ENCODE results near the gene PROM2. TPM values are rescaled to one million over a fixed set of nuclear protein-coding genes. Genes with fewer than 3 reads are reported as not detected.
"Not testable (repeated sequence)": the region's sequence is repeated elsewhere in the genome, so short reads cannot be mapped to it uniquely, and the experiment has no call there.

PROM2 gene
- total RNA-seq, 1 donor from 2014 or later, result 0.83 TPM

DNA sequence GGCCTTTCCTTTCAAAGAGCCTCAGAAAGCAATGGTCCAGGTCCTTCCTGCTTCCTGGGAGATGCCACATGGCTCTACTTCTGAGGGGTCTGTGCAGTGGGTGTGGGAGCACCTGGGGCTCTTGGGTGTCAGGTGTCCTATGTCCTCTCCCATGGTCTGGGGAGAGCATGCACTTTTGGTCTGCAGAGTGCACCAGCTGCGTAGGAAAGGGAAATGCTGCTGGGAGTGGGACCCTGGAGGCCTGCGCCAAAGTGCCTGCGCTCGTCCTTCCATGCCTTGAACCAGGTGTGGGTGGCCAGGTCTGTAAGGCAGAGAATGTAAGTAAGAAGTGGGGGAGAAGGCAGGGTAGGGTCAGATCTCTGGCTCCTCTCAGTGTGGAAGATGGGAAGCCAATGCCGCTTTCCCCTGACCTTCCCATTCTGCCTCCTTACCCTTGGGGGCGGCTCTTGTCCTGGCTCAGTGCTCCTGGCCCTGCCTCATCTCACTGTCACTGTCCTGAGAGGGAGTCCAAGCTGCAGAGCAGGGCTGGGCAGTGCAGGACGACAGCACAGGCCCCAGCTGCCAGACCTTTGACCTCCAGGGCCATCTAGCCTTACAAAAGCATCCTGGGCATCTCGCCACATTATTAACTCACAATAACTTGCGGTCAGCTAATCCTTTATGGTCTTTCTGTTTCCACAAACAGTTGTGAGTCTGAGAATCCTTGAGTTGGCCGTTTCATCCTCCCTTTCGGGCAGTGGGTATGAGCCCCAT, 6.6 kb upstream of the PROM2 start:
- peak; percentile 51 for DNase-seq (ENCODE audit: low spot score)
- intact Hi-C loops (cut with DNase I), result no loop called here

GRCh38 chr2:95268211-95269035, 5.8 kb upstream of the PROM2 start:
- intact Hi-C loops (cut with DNase I), result no loop called here
- DNase-seq (ENCODE audit: low spot score), result peak; percentile 58

DNA sequence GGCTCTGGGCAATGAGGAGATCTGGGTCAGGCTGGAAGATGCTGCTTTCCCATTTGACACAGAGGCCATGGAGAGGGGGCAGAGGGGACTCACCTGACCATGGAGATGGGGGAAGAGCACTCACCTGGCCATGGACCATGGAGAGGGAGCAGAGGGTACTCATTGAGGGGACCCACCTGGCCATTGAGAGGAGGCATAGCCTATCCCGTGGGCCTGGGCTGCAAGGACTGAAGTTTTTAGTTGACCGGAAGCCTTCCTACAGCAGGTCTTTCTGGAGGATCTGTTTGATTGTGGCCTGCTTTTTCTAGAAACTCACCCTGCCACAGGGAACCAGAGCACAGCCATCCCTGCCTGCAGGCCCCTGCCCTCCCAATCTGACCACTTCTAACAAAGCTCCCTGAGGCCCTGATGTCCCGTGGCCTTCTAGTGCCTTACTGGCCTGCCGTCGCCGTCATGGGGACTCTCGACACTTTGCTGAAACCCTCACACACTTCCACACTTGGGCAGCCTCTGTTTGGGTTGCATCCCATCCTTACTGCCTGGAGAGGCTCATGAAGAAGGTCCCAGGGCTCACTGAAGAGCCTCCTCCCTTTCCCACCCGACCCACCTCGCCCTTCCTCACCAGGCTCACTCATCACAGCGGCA, 5.1 kb upstream of the PROM2 start:
- intact Hi-C loops (cut with DNase I), result no loop called here
- peak; percentile 69 for DNase-seq (ENCODE audit: low spot score)

GRCh38 chr2:95269745-95270144, 4.5 kb upstream of the PROM2 start:
- intact Hi-C loops (cut with DNase I); DNase-seq (ENCODE audit: low spot score): not testable (repeated sequence)

DNA sequence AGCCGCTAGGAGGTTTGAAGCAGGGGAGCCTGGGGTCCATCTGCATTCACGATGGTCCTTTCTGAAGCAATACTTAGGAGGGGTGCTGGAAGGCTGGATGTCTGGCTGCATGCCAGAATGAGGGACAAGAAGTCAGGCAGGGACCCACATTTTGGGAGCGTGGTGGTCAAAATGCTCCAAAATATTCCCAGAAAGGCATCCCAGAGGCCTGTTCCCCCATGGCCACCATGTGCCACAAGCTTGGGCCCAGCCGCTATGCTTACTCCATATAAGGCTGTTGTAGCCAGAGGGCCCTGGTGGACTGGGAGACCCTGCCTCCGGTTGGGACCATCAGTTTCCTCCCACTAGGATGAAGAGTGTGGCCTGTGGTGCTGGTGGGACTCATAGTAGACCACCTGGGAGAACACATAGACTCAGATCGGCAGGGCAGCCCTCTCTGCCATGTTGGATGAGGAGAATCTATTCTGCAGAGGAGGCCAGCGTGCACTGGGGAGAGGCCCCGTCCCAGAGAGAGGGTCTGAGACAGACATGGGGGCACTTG, 3.6 kb upstream of the PROM2 start:
- intact Hi-C loops (cut with DNase I), result no loop called here
- peak; percentile 68 for DNase-seq (ENCODE audit: low spot score)

DNA sequence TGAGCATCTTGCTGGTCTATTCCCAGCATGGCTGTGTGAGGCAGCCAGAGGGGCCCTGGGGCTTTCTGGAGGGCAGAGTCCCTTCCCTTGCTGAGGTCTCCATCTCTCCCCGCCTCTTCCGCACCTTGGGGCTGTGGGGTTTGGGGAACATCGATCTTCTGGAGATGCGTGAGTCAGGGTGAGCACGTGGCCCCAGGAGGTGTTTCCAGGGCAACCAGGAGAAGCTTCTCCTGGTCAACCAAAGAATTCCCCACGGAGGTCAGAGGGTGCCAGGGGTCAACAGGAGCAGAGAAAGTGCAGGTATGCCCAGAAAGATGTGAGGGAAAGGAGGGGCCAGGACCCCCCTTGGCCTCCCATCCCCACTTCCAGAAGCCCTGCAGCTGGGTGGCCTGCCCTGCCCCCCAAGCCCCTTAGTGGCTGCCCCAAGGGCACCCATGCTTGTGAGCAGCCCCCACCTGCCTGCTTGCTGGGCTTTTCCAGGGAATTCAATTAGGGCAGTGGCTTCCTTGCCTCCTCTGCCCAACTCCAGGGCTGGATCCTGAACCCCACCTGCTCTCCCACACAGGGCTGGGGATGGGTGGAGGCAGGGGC, 2.8 kb upstream of the PROM2 start:
- DNase-seq (ENCODE audit: low spot score), result peak; percentile 62
- intact Hi-C loops (cut with DNase I), result no loop called here

DNA sequence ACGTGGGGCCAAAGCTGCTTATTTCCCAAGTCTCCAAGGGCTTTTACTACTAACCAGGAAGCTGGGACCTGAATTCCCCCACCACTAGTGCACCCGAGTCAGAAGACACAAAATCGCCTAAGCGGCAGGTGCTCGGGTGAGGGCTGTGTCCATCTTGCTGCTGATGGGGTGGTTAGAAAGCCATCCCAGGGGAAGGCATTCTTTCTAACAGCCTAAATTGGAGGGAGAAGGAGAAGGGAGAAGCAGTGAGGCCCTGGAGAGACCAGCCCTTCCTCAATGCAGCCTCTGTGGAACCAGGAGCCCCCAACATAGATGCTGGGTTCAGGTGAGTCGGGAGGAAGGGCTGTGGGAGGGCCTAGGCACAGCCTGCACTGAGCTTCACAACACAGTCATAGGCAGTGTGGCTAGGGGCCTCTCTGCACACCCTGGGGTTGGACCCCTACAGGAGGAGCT, 1.9 kb upstream of the PROM2 start:
- intact Hi-C loops (cut with DNase I), result no loop called here
- peak; percentile 56 for DNase-seq (ENCODE audit: low spot score)

- DNase-seq (ENCODE audit: low spot score), result no peak
- intact Hi-C loops (cut with DNase I), result no loop called here
Observed at GRCh38 chr2:95272781-95273180, 1.5 kb upstream of the PROM2 start.

GRCh38 chr2:95273566-95274290, 521 bp upstream of the PROM2 start:
- peak; percentile 57 for DNase-seq (ENCODE audit: low spot score)

DNA sequence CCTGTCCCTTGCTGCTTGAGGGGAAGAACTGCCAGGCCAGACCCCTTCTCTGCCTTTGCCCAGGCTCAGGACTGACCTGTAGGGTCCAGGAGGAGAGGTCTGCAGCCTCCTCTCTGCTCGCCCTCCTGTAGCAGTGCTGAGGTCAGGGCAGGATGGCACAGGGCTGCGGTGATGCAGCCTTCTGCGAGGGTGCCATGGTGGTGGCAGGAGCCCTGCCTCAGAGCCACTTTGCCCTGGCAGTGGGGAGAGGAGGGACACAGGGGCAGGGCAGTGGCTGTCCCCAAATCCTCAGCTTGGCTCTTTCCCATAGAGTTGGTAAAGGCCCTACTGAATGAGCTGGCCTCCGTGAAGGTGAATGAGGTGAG, 884 bp downstream of the PROM2 start:
- intact Hi-C loops (cut with DNase I), result no loop called here
- peak; percentile 26 for DNase-seq (ENCODE audit: low spot score)

More at GRCh38 chr2:95273566-95274290, 521 bp upstream of the PROM2 start:
- intact Hi-C loops (cut with DNase I), result no loop called here

DNA sequence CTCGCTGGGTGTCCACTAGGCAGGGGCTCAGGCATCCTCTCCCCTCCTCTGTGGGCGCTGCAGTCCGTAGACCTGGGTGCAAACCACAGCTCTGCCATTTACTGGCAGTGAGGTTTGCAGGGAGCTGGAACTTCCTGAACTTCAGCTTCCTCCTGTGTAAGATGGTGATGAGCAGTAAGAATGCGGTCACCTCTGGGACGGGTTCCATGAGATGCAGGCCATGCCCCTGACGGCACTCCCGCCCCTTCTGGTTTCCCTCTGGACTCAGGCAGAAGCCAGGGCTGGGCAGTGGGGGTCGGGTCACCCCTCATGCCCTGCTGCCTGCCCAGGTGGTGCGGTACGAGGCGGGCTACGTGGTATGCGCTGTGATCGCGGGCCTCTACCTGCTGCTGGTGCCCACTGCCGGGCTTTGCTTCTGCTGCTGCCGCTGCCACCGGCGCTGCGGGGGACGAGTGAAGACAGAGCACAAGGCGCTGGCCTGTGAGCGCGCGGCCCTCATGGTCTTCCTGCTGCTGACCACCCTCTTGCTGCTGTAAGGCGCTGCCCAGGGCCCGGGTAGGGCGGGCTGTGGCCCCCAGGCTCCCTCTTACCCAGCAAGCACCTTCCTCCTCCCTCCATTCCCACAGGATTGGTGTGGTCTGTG, 1.5 kb downstream of the PROM2 start:
- DNase-seq (ENCODE audit: low spot score), result peak; percentile 75
- intact Hi-C loops (cut with DNase I), result no loop called here

- intact Hi-C loops (cut with DNase I), result no loop called here
- DNase-seq (ENCODE audit: low spot score), result peak; percentile 66
Observed at GRCh38 chr2:95276244-95276887, 2.1 kb downstream of the PROM2 start.

DNA sequence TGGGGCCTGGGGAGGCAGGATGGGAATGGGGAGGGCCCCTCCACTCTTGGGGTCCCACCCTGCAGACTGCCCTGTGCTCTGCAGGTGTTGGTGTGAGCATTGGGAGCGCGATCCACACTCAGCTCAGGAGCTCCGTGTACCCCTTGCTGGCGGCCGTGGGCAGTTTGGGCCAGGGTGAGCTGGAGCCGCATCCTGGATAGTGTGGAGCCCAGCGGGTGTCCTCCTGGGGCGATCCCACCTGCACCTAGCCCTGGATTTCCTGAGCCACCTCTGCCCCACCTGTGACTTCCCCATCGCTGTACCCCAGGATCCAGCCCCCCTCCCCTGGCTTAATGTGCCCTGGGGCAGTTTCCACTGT, 2.6 kb downstream of the PROM2 start:
- peak; percentile 56 for DNase-seq (ENCODE audit: low spot score)
- intact Hi-C loops (cut with DNase I), result no loop called here

GRCh38 chr2:95277246-95277906, 3.1 kb downstream of the PROM2 start:
- intact Hi-C loops (cut with DNase I), result no loop called here
- peak; percentile 47 for DNase-seq (ENCODE audit: low spot score)

GRCh38 chr2:95278051-95278471, 3.8 kb downstream of the PROM2 start:
- intact Hi-C loops (cut with DNase I), result no loop called here
- DNase-seq (ENCODE audit: low spot score), result peak; percentile 70

DNA sequence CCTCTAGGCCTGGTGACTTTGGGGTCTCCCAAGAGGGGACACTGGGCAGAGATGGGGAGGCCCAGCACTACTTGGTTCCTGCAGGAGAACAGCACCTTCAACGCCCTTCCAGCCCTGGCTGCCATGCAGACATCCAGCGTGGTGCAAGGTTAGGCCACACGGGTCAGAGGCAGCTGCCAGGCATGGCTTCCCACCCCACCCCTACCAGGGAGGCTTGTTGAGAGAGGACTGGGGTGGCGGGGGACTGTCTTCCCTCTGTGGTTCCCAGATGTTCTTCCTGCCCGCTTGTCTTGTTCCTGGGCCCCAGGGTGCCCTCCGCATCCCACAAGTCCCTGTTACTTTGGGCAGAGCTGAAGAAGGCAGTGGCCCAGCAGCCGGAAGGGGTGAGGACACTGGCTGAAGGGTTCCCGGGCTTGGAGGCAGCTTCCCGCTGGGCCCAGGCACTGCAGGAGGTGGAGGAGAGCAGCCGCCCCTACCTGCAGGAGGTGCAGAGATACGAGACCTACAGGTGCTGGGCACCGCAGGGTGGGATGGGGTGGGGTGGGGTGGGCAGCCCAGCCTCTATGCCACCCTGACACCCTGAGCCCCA, 4.5 kb downstream of the PROM2 start:
- DNase-seq (ENCODE audit: low spot score), result no peak
- intact Hi-C loops (cut with DNase I), result no loop called here

- intact Hi-C loops (cut with DNase I), result no loop called here
- DNase-seq (ENCODE audit: low spot score), result no peak
Observed at GRCh38 chr2:95279435-95280035, 5.3 kb downstream of the PROM2 start.
